Measurements from ENCODE around the gene MICAL2.
A peak's percentile ranks its signal among the peaks of the same experiment; 100 is the strongest.

MICAL2 gene

GRCh38 chr11:12202661-12203310 is 92.4 kb downstream of the MICAL2 start:
- H3K79me2 ChIP-seq (ENCODE audit: control insufficient read depth, insufficient read depth, low read length, unreplicated experiment) = peaks cover 11% of the 10 kb centered on the region
- no peak overlapping the region for H2AFZ ChIP-seq (ENCODE audit: low read length, unreplicated experiment)
- peaks cover 15% of the 10 kb centered on the region for H3K36me3 ChIP-seq (ENCODE audit: insufficient read depth, low read length)
- H3K27ac ChIP-seq (ENCODE audit: low read depth, low read length) = peak overlapping the region; percentile 97
- no peaks in the 10 kb centered on the region for H3K27me3 ChIP-seq (ENCODE audit: insufficient read depth, low read length)
- H3K4me1 ChIP-seq (ENCODE audit: control insufficient read depth, insufficient read depth, low read length, unreplicated experiment) = peaks cover 49% of the 10 kb centered on the region
- no peak overlapping the region for H3K4me3 ChIP-seq (ENCODE audit: low read depth, low read length)

GRCh38 chr11:12204506-12204905 is 94.1 kb downstream of the MICAL2 start:
- H3K79me2 ChIP-seq (ENCODE audit: control insufficient read depth, insufficient read depth, low read length, unreplicated experiment) = peaks cover 11% of the 10 kb centered on the region
- peaks cover 44% of the 10 kb centered on the region for H3K4me1 ChIP-seq (ENCODE audit: control insufficient read depth, insufficient read depth, low read length, unreplicated experiment)
- H3K27me3 ChIP-seq (ENCODE audit: insufficient read depth, low read length) = no peaks in the 10 kb centered on the region
- H2AFZ ChIP-seq (ENCODE audit: low read length, unreplicated experiment) = no peak overlapping the region
- peaks cover 32% of the 10 kb centered on the region for H3K36me3 ChIP-seq (ENCODE audit: insufficient read depth, low read length)
- H3K27ac ChIP-seq (ENCODE audit: low read depth, low read length) = 0 out of 2 replicates have a peak overlapping the region, but pooled peaks have one; percentile 44
- H3K4me3 ChIP-seq (ENCODE audit: low read depth, low read length) = no peak overlapping the region

- no peak overlapping the region for H3K4me3 ChIP-seq (ENCODE audit: low read depth, low read length)
- H3K36me3 ChIP-seq (ENCODE audit: insufficient read depth, low read length) = peaks cover 35% of the 10 kb centered on the region
- H3K27me3 ChIP-seq (ENCODE audit: insufficient read depth, low read length) = no peaks in the 10 kb centered on the region
- no peak overlapping the region for H2AFZ ChIP-seq (ENCODE audit: low read length, unreplicated experiment)
- peak overlapping the region; percentile 44 for H3K27ac ChIP-seq (ENCODE audit: low read depth, low read length)
- peaks cover 35% of the 10 kb centered on the region for H3K4me1 ChIP-seq (ENCODE audit: control insufficient read depth, insufficient read depth, low read length, unreplicated experiment)
- H3K79me2 ChIP-seq (ENCODE audit: control insufficient read depth, insufficient read depth, low read length, unreplicated experiment) = peaks cover 11% of the 10 kb centered on the region
Observed at GRCh38 chr11:12205330-12205729, 94.9 kb downstream of the MICAL2 start.

GRCh38 chr11:12206529-12206928 is 96.1 kb downstream of the MICAL2 start:
- H3K79me2 ChIP-seq (ENCODE audit: control insufficient read depth, insufficient read depth, low read length, unreplicated experiment) = peaks cover 11% of the 10 kb centered on the region
- H3K4me3 ChIP-seq (ENCODE audit: low read depth, low read length) = no peak overlapping the region
- H3K27me3 ChIP-seq (ENCODE audit: insufficient read depth, low read length) = no peaks in the 10 kb centered on the region
- H2AFZ ChIP-seq (ENCODE audit: low read length, unreplicated experiment) = no peak overlapping the region
- H3K27ac ChIP-seq (ENCODE audit: low read depth, low read length) = no peak overlapping the region
- H3K36me3 ChIP-seq (ENCODE audit: insufficient read depth, low read length) = peaks cover 37% of the 10 kb centered on the region
- peaks cover 23% of the 10 kb centered on the region for H3K4me1 ChIP-seq (ENCODE audit: control insufficient read depth, insufficient read depth, low read length, unreplicated experiment)

DNA sequence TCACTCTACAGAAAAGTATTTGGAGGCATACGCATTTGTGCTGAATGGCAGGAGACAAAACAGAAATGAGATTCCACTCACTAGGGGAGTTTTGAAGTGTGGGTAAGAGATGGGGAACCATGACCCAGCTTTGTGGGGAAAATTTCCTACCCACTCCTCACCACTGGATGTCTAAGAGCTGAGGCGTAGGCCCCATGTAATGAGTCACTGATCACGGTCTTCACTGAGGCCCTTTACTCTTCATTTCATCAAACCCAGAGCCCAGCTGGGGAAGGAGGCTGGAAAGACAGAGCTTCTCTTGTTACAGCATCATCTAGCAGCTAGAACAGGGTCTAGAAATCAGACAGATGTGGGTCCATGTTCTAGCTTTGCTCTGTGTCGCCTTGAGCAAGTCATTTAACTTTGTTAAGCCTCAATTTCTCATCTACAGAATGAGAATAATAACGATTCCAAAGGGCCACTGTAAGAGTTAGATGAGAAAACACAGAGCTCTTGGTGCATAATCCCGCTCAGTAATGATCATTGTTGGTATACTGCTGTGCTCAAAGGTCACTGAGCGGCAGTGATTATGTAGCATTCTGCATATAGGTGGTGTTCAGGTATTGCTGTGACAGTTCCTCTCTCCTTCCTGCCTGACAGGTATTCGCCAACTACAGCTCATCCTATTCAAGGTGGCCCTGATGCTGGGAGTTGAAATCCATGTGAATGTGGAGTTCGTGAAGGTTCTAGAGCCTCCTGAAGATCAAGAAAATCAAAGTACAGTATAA is 97.2 kb downstream of the MICAL2 start:
- H3K79me2 ChIP-seq (ENCODE audit: control insufficient read depth, insufficient read depth, low read length, unreplicated experiment) = peaks cover 7% of the 10 kb centered on the region
- H2AFZ ChIP-seq (ENCODE audit: low read length, unreplicated experiment) = no peak overlapping the region
- peaks cover 37% of the 10 kb centered on the region for H3K36me3 ChIP-seq (ENCODE audit: insufficient read depth, low read length)
- H3K4me3 ChIP-seq (ENCODE audit: low read depth, low read length) = no peak overlapping the region
- 0 out of 2 replicates have a peak overlapping the region, but pooled peaks have one; percentile 17 for H3K27ac ChIP-seq (ENCODE audit: low read depth, low read length)
- H3K4me1 ChIP-seq (ENCODE audit: control insufficient read depth, insufficient read depth, low read length, unreplicated experiment) = peaks cover 25% of the 10 kb centered on the region
- no peaks in the 10 kb centered on the region for H3K27me3 ChIP-seq (ENCODE audit: insufficient read depth, low read length)

- no peaks in the 10 kb centered on the region for H3K27me3 ChIP-seq (ENCODE audit: insufficient read depth, low read length)
- H3K79me2 ChIP-seq (ENCODE audit: control insufficient read depth, insufficient read depth, low read length, unreplicated experiment) = peaks cover 2% of the 10 kb centered on the region
- peaks cover 33% of the 10 kb centered on the region for H3K36me3 ChIP-seq (ENCODE audit: insufficient read depth, low read length)
- H3K4me3 ChIP-seq (ENCODE audit: low read depth, low read length) = no peak overlapping the region
- no peak overlapping the region for H2AFZ ChIP-seq (ENCODE audit: low read length, unreplicated experiment)
- peaks cover 39% of the 10 kb centered on the region for H3K4me1 ChIP-seq (ENCODE audit: control insufficient read depth, insufficient read depth, low read length, unreplicated experiment)
- H3K27ac ChIP-seq (ENCODE audit: low read depth, low read length) = no peak overlapping the region
Observed at GRCh38 chr11:12209096-12209495, 98.7 kb downstream of the MICAL2 start.

DNA sequence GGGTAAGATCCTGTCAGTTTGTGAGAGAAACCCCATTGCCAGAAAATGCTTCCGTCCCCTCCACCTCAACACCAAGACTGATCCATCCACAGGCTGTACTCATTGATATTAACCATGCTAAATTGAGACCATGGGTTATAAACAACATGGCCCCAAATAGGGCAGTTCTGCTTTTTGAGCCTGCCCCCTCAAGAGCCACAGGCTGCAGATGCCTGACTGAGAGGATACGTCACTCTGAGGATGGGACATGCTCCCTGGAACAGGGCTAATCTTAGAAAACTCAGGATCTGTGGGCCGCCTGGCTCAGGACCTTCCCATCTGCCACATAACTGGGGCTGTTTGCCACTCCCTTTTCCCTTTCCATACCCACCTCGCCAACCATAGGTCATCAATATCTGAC is 99.8 kb downstream of the MICAL2 start:
- Histone ChIP-seq H2AFZ (ENCODE audit: low read length, unreplicated experiment) (no peak overlapping the region), H3K36me3 (ENCODE audit: insufficient read depth, low read length) (peaks cover 23% of the 10 kb centered on the region), H3K4me3 (ENCODE audit: low read depth, low read length) (no peak overlapping the region), H3K79me2 (ENCODE audit: control insufficient read depth, insufficient read depth, low read length, unreplicated experiment) (no peaks in the 10 kb centered on the region), H3K27me3 (ENCODE audit: insufficient read depth, low read length) (no peaks in the 10 kb centered on the region), H3K27ac (ENCODE audit: low read depth, low read length) (no peak overlapping the region), H3K4me1 (ENCODE audit: control insufficient read depth, insufficient read depth, low read length, unreplicated experiment) (peaks cover 47% of the 10 kb centered on the region)

- H3K27me3 ChIP-seq (ENCODE audit: insufficient read depth, low read length) = no peaks in the 10 kb centered on the region
- H3K36me3 ChIP-seq (ENCODE audit: insufficient read depth, low read length) = peaks cover 23% of the 10 kb centered on the region
- no peak overlapping the region for H3K27ac ChIP-seq (ENCODE audit: low read depth, low read length)
- H3K4me1 ChIP-seq (ENCODE audit: control insufficient read depth, insufficient read depth, low read length, unreplicated experiment) = peaks cover 44% of the 10 kb centered on the region
- no peak overlapping the region for H3K4me3 ChIP-seq (ENCODE audit: low read depth, low read length)
- H3K79me2 ChIP-seq (ENCODE audit: control insufficient read depth, insufficient read depth, low read length, unreplicated experiment) = no peaks in the 10 kb centered on the region
- no peak overlapping the region for H2AFZ ChIP-seq (ENCODE audit: low read length, unreplicated experiment)
Observed at GRCh38 chr11:12211331-12212065, 101.1 kb downstream of the MICAL2 start.

DNA sequence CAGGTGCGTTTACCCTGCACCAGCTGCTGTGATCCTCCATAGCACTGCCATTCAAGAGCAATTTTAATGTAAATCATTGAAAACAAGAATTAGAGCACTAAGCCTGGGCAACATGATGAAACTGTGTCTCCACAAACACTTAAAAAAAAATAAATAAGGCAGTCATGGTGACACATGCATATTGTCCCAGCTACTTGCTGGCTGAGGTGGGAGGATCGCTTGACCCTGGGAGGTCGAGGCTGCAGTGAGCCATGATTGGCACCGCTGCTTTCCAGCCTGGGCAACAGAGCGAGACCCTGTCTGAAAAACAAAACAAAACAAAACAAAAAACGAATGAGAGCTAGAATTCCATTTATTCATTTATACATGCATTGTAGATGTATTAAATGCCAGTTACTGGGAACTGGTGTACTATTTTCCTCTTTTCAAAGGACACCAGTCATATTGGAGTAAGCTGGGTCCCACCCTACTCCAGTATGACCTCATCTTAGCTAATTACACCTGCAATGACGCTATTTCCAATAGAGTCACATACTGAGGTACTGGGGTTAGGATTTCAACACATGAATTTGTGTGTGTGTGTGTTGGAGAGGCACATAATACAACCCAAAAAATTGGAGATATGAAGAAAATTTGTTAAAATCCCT is 101.9 kb downstream of the MICAL2 start:
- Histone ChIP-seq H3K27me3 (ENCODE audit: insufficient read depth, low read length) (no peaks in the 10 kb centered on the region), H3K4me1 (ENCODE audit: control insufficient read depth, insufficient read depth, low read length, unreplicated experiment) (peaks cover 43% of the 10 kb centered on the region), H3K36me3 (ENCODE audit: insufficient read depth, low read length) (peaks cover 23% of the 10 kb centered on the region), H3K27ac (ENCODE audit: low read depth, low read length) (peak overlapping the region; percentile 17; the same call in 1 of the 2 replicates), H2AFZ (ENCODE audit: low read length, unreplicated experiment) (no peak overlapping the region), H3K79me2 (ENCODE audit: control insufficient read depth, insufficient read depth, low read length, unreplicated experiment) (no peaks in the 10 kb centered on the region), H3K4me3 (ENCODE audit: low read depth, low read length) (no peak overlapping the region)

DNA sequence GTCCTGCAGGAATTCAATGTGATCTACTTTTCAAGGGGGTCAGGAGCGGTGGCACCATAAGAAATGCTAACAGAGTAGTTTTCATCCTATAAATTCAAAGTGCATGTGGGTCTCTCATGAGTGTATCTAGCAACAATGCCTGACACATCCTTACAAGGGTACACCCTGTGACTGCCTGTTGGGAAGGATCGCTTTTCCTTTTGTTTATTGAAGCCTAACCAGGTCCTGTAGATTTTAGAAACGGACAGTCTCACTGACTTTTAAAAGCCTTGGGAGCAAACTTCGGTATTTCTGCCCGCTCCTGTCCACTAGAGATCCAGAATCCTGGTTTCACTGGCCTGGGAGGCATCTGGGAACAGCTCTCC is 102.4 kb downstream of the MICAL2 start:
- Histone ChIP-seq H3K4me1 (ENCODE audit: control insufficient read depth, insufficient read depth, low read length, unreplicated experiment) (peaks cover 38% of the 10 kb centered on the region), H2AFZ (ENCODE audit: low read length, unreplicated experiment) (no peak overlapping the region), H3K36me3 (ENCODE audit: insufficient read depth, low read length) (peaks cover 22% of the 10 kb centered on the region), H3K27ac (ENCODE audit: low read depth, low read length) (peak overlapping the region; percentile 79; the same call in 1 of the 2 replicates), H3K79me2 (ENCODE audit: control insufficient read depth, insufficient read depth, low read length, unreplicated experiment) (no peaks in the 10 kb centered on the region), H3K27me3 (ENCODE audit: insufficient read depth, low read length) (no peaks in the 10 kb centered on the region), H3K4me3 (ENCODE audit: low read depth, low read length) (no peak overlapping the region)
